AG04449 (cell line): ENCODE measurements around the gene APBA2.
A peak's percentile ranks its signal among the peaks of the same experiment; 100 is the strongest.

Experiments
- CTCF ChIA-PET: fragments of 350-600 bp; formaldehyde crosslinking; extraction: SDS; loops from one replicate; lab custom pipeline; 2021; ENCODE audit warnings: antibody characterized with exemption; lab: Yijun Ruan, JAX
- POLR2A ChIA-PET: fragments of 400-600, 350-600 bp; formaldehyde crosslinking; extraction: SDS; loops from one replicate; lab custom pipeline; 2020; ENCODE audit warnings: antibody characterized with exemption, inconsistent platforms; lab: Yijun Ruan, JAX
- DNase-seq: peaks from one replicate; pipeline ENCODE4 v3.0.0-alpha.2; 2010; ENCODE audit warnings: low read depth, low spot score
- H3K4me3 ChIP-seq: 2 replicates; pipeline ENCODE4 v1.5.1; 2011; ENCODE audit warnings: low read depth, mild to moderate bottlenecking, control low read depth, low read length
- CTCF ChIP-seq: IDR thresholded peaks from one replicate; pipeline ENCODE4 v1.5.1; 2011; ENCODE audit warnings: mild to moderate bottlenecking, moderate library complexity, low read length, control low read depth, inconsistent platforms; ENCODE audit not compliant: insufficient read depth; ENCODE audit errors: missing control alignments

Gene APBA2

GRCh38 chr15:28890711-28891495 is 5.1 kb downstream of the APBA2 start:
- TF ChIP-seq CTCF: no peak
- no peak overlapping the region for H3K4me3 ChIP-seq
- no peak for DNase-seq
- ChIA-PET CTCF (interaction anchor here (1.8 kb wide), 1 partner anchor 211 kb away, joined by 4 read pairs; no protein-coding TSS in a partner anchor), POLR2A (no interaction called here)

GRCh38 chr15:28891588-28891987 is 5.8 kb downstream of the APBA2 start:
- no peak overlapping the region for H3K4me3 ChIP-seq
- no peak for DNase-seq
- POLR2A ChIA-PET: no interaction called here
- CTCF ChIA-PET: interaction anchor here (1.0 to 1.8 kb wide), 2 partner anchors 199 to 211 kb away, joined by 3 to 4 read pairs; no protein-coding TSS in a partner anchor
- TF ChIP-seq CTCF: no peak

- ChIA-PET POLR2A (no interaction called here), CTCF (interaction anchor here (1.0 kb wide), 1 partner anchor 197 kb away, joined by 3 read pairs; no protein-coding TSS in a partner anchor)
- DNase-seq: peak; percentile 17
- H3K4me3 ChIP-seq: no peak overlapping the region
- TF ChIP-seq CTCF: no peak
Measured at GRCh38 chr15:28892789-28893610, 7.2 kb downstream of the APBA2 start.

GRCh38 chr15:28894631-28895030 is 8.9 kb downstream of the APBA2 start:
- H3K4me3 ChIP-seq: no peak overlapping the region
- no peak for TF ChIP-seq CTCF
- DNase-seq: no peak
- POLR2A ChIA-PET: no interaction called here
- CTCF ChIA-PET: interaction anchor here (1.0 kb wide), 1 partner anchor 208 kb away, joined by 4 read pairs; no protein-coding TSS in a partner anchor

- ChIA-PET CTCF (interaction anchor here (0.8 kb wide), 1 partner anchor 207 kb away, joined by 3 read pairs; no protein-coding TSS in a partner anchor), POLR2A (no interaction called here)
- no peak overlapping the region for H3K4me3 ChIP-seq
- DNase-seq: no peak
- TF ChIP-seq CTCF: no peak
Measured at GRCh38 chr15:28895146-28895545, 9.4 kb downstream of the APBA2 start.
